Spleen (tissue), 7 donors: ENCODE data around the gene ATG9A.
A peak's percentile ranks its signal among the peaks of the same experiment; 100 is the strongest.

ENCODE experiments used
- POLR2A ChIP-seq, 3 donors: fragments of 450-650 bp; IDR thresholded peaks; one replicate each; pipeline ENCODE4 v1.5.1; 2017; ENCODE audit warnings: antibody characterized with exemption in 3 of 3, mild to moderate bottlenecking in 1 of 3
- POLR2AphosphoS5 ChIP-seq, 3 donors: sonication (generic); formaldehyde crosslinking; IDR thresholded peaks; one replicate each; pipeline ENCODE4 v1.5.1; 2017; ENCODE audit warnings: antibody characterized with exemption in 3 of 3
- TF ChIP-seq, protein P1 (sequence below), 11 experiments: fragments of 200-600 bp in 7 of 11; fragments of 450-650 bp in 4 of 11; sonication (generic) in 4 of 11; IDR thresholded peaks in 8 of 11; conservative IDR thresholded peaks in 3 of 11; 1 replicate in 7 of 11; 2 replicates in 4 of 11; pipeline versions ENCODE4 v1.4.0 to v1.8.0; 2016 to 2021; ENCODE audit warnings: antibody characterized with exemption in 11 of 11, inconsistent platforms in 4 of 11, mild to moderate bottlenecking in 1 of 11
- donor health status: DM: no; HTN: no; CAD: no; lungs with moderate emphysema.
- donor health status: DM: no; HTN: no; CAD: no.
- donor health status: DM: no; HTN: no; CAD: no.

DNA sequence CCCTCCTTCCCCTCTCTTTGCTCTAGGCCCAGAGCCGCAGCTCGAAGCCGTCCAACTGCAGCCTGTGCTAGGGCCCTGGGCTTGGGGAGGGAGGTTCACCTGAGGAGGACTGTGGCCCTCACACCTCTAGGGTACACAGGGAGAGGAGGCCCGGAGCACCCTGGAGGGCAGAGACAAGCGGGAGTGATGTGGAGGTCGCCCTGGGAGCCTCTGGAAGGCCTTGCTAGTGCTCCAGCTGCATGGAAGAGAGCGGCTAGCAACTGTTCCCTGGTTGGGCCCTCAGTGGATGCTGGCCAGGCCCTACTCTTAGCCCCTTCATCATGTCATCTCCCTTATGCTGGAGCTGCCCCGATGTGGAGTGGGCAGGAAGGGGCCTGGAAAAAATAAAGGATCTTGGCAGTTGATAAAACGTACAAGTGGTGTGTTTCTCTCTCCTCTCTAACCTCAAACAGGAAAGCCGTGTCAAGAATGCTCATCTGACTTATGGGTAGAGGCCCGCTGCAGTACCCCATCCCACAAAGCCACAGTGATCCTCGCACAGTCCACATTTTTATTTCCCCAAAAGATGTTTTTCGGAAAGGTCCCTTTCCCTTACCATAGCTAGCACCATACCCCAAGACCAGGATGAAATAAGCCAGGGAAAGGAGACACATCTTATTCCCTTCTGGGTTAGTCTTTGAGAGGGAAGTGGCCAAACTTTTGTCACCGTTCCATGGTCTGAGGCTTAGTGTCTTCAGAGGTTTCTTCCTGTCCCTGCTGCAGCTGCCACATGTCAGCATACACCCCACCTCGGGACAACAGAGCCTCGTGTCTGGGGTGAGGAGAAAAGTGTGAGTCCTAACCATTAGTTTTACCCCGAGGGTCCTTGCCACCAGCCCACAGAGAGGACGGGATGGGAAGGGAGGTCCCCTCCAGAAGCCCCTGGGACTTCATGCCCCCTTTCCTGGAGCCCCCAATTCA, 19.9 kb downstream of the ATG9A start:
- TF ChIP-seq, protein P1, sequence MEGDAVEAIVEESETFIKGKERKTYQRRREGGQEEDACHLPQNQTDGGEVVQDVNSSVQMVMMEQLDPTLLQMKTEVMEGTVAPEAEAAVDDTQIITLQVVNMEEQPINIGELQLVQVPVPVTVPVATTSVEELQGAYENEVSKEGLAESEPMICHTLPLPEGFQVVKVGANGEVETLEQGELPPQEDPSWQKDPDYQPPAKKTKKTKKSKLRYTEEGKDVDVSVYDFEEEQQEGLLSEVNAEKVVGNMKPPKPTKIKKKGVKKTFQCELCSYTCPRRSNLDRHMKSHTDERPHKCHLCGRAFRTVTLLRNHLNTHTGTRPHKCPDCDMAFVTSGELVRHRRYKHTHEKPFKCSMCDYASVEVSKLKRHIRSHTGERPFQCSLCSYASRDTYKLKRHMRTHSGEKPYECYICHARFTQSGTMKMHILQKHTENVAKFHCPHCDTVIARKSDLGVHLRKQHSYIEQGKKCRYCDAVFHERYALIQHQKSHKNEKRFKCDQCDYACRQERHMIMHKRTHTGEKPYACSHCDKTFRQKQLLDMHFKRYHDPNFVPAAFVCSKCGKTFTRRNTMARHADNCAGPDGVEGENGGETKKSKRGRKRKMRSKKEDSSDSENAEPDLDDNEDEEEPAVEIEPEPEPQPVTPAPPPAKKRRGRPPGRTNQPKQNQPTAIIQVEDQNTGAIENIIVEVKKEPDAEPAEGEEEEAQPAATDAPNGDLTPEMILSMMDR (IDR thresholded peaks at IDR 0.05 in 8 of 11, conservative IDR thresholded peaks at IDR 0.05 in 3 of 11), result no peak
- TF ChIP-seq POLR2A (IDR thresholded peaks at IDR 0.05) (no peak), POLR2AphosphoS5 (IDR thresholded peaks at IDR 0.05) (peak in 1 of 3 donors; percentile 44)
